NCI-H460 (cell line): ENCODE data around the gene ZIC3. TPM values are rescaled to one million over a fixed set of nuclear protein-coding genes. Genes with fewer than 3 reads are reported as not detected.
"Not testable (repeated sequence)": the region's sequence is repeated elsewhere in the genome, so short reads cannot be mapped to it uniquely, and the experiment has no call there.

Experiments
- DNase-seq: peaks from one replicate; pipeline ENCODE4 v3.0.0-alpha.2; 2016; ENCODE audit warnings: low read depth; ENCODE audit errors: extremely low read depth
- polyA plus RNA-seq: library from polyadenylated mRNA; depleted of rRNA; stranded (reverse); fragments of >200 nt; gene quantifications from 2 replicates; pipeline ENCODE4 v1.2.3, GENCODE V29; 2014; cell fraction: nucleus; rRNA removed
- total RNA-seq: library from RNA; depleted of rRNA; stranded (reverse); fragments of >200 nt; shearing (Covaris generic); gene quantifications from 2 replicates; pipeline ENCODE4 v1.2.3, GENCODE V29; 2014; rRNA removed

Gene ZIC3
- 0.05 TPM in 1 of 2 replicates, not detected in the other for total RNA-seq
- polyA plus RNA-seq, result 0.06 TPM in 1 of 2 replicates, not detected in the other

- peak; percentile 29 for DNase-seq
Observed at GRCh38 chrX:137565921-137566745, at the start of gene ZIC3. ZIC3 (plus strand) TSS chrX:137566127; CDS start chrX:137566692, 565 bp downstream.

DNA sequence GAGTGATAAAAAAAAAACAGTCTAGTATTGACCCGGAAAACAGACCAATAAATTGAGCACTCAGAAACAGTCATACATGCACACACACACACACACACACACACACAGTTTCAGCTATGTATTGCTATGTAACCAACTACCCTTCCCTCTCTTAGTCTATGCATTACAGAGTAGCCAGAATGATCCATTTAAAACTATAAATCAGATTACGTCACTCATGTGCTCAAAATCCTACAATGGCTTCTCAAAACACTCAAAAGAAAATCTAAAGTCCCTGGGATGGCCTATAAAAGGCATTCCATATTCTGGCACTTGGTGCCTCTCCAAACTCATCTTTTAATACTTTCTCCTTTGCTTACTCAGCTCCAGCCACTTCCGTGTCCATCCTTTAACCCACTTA lies 46.5 kb upstream of the ZIC3 start:
- no peak for DNase-seq

DNA sequence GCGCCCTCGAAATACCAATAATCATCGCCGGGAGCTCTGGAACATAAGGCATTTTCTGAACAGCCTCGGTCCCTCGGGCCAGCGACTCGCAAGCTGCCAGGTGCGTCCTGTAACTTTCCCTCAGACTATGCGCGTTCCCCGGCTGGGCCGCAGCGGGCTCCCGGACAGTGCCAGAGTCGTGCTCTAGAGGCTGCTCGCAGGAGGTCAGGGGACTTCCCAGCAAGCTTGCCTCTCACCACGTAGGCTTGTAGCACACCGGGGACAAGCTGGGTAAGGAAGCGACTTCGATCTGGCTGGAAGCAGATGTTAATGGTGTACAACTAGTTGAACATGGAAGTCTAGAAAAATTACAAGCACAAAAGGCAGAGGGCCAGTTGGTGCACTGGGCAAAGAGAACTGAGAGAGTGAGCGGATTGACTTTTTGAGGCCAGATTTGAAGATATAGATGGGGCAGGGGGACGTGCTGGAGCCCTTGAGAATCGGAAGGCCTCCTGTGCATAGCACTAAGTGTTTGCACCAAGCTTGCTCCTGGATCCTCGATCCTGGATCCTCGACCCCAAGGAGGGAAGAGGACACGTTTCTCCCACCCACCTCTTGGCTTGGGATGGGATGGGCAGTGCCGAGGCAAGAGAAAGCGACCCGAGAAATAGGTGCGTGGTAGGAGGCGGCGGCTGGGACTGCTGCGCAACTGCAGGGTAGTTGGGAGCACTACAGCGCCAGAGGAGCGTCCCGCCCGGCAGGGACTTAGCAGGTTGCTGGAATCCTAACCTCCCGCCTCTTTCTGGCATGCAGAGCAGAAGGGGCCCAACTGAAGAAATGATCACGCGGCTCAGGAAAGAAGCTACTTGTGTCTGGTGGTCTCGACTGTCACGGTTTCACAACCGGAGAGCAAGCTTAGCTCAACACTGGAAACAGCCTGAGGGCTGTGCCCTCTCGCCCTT lies 19.9 kb upstream of the ZIC3 start:
- DNase-seq, result no peak

DNA sequence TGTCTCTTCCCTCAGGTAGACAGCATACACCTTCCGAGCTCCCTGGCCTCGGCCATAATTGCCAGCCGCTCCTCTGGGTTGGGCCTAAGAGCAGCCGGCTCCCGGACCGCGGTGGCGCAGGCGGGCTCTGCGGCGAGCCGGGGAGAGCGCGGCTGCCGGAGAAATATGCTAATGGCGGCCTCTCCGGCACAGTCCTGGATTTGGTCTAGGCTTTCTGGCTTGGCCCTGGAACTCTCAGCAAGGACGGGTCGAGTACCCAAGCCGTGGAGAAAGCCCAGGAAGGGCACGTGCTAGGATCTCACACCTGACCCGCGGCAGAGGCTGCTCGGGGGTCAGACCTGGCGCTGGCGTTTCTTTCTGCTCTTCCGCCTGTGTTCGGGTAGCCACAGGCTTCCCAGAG lies 18.6 kb upstream of the ZIC3 start:
- DNase-seq, result no peak

- no peak for DNase-seq
Observed at GRCh38 chrX:137548261-137548660, 17.7 kb upstream of the ZIC3 start.

DNA sequence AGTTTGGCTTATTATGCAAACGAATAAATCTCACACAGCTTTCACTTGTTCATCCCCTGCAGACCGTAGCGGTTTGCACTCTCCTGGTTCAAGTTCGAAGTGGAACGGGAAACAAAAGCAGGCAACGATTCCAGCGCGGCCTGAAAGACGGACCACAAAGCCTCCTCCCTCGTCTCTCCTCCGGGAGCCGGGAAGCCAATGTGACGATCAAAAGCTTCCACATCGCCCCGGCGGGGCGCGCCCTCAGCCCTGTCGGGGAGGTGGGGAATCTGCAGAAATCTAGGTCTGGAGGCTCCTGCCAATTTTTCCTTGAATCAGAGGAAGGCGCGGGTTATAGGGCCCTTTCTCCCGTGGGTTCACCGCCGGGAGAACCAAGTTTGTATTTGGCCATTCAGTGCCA lies 16.9 kb upstream of the ZIC3 start:
- no peak for DNase-seq

- no peak for DNase-seq
Observed at GRCh38 chrX:137549851-137550664, 15.9 kb upstream of the ZIC3 start.

GRCh38 chrX:137550665-137551261 lies 15.2 kb upstream of the ZIC3 start:
- DNase-seq, result no peak

DNA sequence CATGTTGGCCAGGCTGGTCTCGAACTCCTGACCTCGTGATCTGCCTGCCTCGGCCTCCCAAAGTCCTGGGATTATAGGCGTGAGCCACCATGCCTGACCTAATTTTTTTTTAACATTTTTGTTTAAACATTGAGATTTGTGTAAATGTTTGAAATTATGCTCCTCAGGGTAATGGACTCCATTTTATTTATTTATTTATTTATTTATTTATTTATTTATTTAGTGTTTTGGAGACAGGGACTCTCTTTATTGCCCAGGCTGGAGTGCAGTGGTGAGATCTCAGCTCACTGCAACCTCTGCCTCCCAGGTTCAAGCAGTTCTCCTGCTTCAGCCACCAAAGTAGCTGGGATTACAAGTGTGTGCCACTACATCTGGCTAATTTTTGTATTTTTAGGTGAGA lies 13.8 kb upstream of the ZIC3 start:
- DNase-seq, result not testable (repeated sequence)

GRCh38 chrX:137562096-137562495 lies 3.8 kb upstream of the ZIC3 start:
- DNase-seq, result no peak

- DNase-seq, result no peak
Observed at GRCh38 chrX:137563681-137564651, 2.0 kb upstream of the ZIC3 start.

DNA sequence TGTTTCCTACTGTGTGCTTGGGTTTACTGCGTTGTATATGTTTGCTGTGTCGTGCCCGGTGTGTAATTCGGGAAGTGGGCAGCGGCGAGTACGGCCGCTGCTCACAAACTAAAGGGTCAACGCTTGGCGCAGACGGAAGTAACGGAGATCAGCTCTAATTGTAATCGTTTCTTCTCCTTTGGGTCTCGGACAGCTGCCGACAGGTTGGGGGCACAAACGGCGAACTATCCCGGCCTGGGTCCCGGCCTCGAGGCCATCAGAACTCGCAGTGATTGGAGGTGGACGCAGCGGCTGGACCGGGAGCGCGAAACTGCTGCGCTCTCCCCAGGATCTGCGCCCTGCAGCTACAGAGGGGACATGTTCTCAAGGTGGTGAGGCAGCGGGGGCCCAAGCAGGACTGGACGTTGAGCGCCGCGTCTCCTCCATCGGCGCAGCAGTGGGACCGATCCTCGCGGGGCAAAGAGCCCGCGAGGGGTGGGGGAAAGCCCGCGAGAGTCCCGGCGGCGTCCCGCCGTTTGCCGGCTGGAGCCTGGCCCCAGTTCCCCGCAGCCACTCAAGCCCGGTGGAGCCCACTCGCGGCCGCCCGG lies 516 bp upstream of the ZIC3 start:
- no peak for DNase-seq

GRCh38 chrX:137566746-137567679 lies 1.1 kb downstream of the ZIC3 start:
- no peak for DNase-seq

- DNase-seq, result no peak
Observed at GRCh38 chrX:137567682-137568232, 1.8 kb downstream of the ZIC3 start.

DNA sequence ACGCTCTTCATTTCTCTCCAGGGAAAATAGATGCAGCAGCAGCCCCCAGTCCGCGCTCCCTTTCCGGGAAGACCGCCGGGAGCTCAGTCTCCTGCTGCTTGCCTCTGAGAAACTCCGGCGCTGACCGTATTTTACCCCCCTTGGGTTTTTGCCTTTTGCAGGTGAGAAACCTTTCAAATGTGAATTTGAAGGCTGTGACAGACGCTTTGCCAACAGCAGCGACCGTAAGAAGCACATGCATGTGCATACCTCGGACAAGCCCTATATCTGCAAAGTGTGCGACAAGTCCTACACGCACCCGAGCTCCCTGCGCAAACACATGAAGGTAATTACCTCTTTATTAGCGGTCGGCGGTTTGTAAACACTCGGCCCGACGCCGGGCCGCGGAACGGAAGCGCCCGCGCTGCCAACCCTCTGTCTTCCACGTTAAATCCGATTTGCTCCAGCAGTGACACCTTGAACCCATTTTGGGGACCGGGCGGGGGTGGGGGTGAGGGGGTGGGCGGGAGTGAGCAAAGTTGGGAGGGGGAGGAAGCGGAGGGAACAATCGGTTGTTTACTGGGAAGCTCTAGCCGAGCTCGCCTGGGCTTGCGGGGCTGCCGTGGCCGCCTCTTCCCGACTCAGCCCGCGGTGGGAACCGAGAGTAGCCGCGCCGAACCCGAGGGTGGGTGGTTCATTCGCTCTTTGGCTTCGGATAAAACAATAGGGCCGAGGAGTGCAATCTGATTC lies 3.0 kb downstream of the ZIC3 start:
- DNase-seq, result no peak

- no peak for DNase-seq
Observed at GRCh38 chrX:137569470-137569891, 3.6 kb downstream of the ZIC3 start.
